ENCODE data around the gene PSMD1.

PSMD1 gene

GRCh38 chr2:231034291-231034882, 22.3 kb upstream of the PSMD1 start:
- DNase-seq (ENCODE audit: low read depth): no peak

GRCh38 chr2:231036131-231036530, 20.5 kb upstream of the PSMD1 start:
- no peak for DNase-seq (ENCODE audit: low read depth)

- DNase-seq (ENCODE audit: low read depth): no peak
These were observed 20.0 kb upstream of the PSMD1 start for GRCh38 chr2:231036578-231037106.

GRCh38 chr2:231037202-231037730, 19.4 kb upstream of the PSMD1 start, which contains the start of gene C2orf72:
TSS of gene C2orf72 (plus strand) at chr2:231037523. CDS start at chr2:231037566, 43 bp downstream.
- DNase-seq (ENCODE audit: low read depth): no peak

GRCh38 chr2:231037731-231038482, 18.8 kb upstream of the PSMD1 start:
- no peak for DNase-seq (ENCODE audit: low read depth)

GRCh38 chr2:231038483-231039293, 18.0 kb upstream of the PSMD1 start:
- DNase-seq (ENCODE audit: low read depth): no peak

- no peak for DNase-seq (ENCODE audit: low read depth)
These were observed 17.4 kb upstream of the PSMD1 start for GRCh38 chr2:231039294-231039664.

GRCh38 chr2:231039821-231040364, 16.8 kb upstream of the PSMD1 start:
- no peak for DNase-seq (ENCODE audit: low read depth)

GRCh38 chr2:231041061-231041689, 15.5 kb upstream of the PSMD1 start:
- DNase-seq (ENCODE audit: low read depth): no peak

GRCh38 chr2:231043796-231044195, 12.9 kb upstream of the PSMD1 start:
- no peak for DNase-seq (ENCODE audit: low read depth)

- DNase-seq (ENCODE audit: low read depth): no peak
These were observed 9.8 kb upstream of the PSMD1 start for GRCh38 chr2:231046916-231047273.

GRCh38 chr2:231047274-231047922, 9.3 kb upstream of the PSMD1 start:
- DNase-seq (ENCODE audit: low read depth): no peak

GRCh38 chr2:231047923-231048915, 8.4 kb upstream of the PSMD1 start:
- no peak for DNase-seq (ENCODE audit: low read depth)

GRCh38 chr2:231049286-231050017, 7.2 kb upstream of the PSMD1 start:
- no peak for DNase-seq (ENCODE audit: low read depth)

GRCh38 chr2:231050018-231050901, 6.4 kb upstream of the PSMD1 start:
- DNase-seq (ENCODE audit: low read depth): no peak

- no peak for DNase-seq (ENCODE audit: low read depth)
These were observed 5.6 kb upstream of the PSMD1 start for GRCh38 chr2:231051116-231051515.

- DNase-seq (ENCODE audit: low read depth): peak; percentile 58
These were observed 3.9 kb upstream of the PSMD1 start for GRCh38 chr2:231052494-231053451.
